HEK293 (cell line): ENCODE data around the gene DPY19L2.
"Not testable (repeated sequence)": the region's sequence is repeated elsewhere in the genome, so short reads cannot be mapped to it uniquely, and the experiment has no call there.

ENCODE experiments used
- CTCF ChIA-PET: fragments of 350-600 bp; formaldehyde crosslinking; extraction: SDS; loops from one replicate; lab custom pipeline; 2021; ENCODE audit warnings: antibody characterized with exemption; lab: Yijun Ruan, JAX
- POLR2A ChIA-PET: fragments of 300-600 bp; formaldehyde crosslinking; extraction: SDS; loops from one replicate; lab custom pipeline; 2020; ENCODE audit warnings: antibody characterized with exemption, inconsistent platforms; lab: Yijun Ruan, JAX
- H3K27ac ChIP-seq: fragments of 200-500 bp; sonication (Bioruptor generic); 2 replicates; pipeline ENCODE4 v1.5.1; 2014; ENCODE audit warnings: low read depth, low read length, control low read depth, inconsistent platforms; ENCODE audit errors: extremely low read depth
- H3K36me3 ChIP-seq, 2 experiments: fragments of 200-500 bp in 1 of 2; sonication (Bioruptor generic) in 1 of 2; 1 replicate in 1 of 2; 2 replicates in 1 of 2; pipeline ENCODE4 v1.5.1; 2014 to 2017; ENCODE audit warnings: inconsistent platforms in 2 of 2, low read length in 2 of 2; ENCODE audit not compliant: control insufficient read depth in 2 of 2, insufficient read depth in 1 of 2
- H3K4me1 ChIP-seq: fragments of 200-500 bp; sonication (Bioruptor generic); 2 replicates; pipeline ENCODE4 v1.5.1; 2014; ENCODE audit warnings: mild to moderate bottlenecking, low read length, inconsistent platforms; ENCODE audit not compliant: control insufficient read depth, insufficient read depth
- H3K4me3 ChIP-seq: 2 replicates; pipeline ENCODE4 v1.5.1; 2011; ENCODE audit warnings: low read depth, mild to moderate bottlenecking, control low read depth, low read length, moderate library complexity
- H3K9me3 ChIP-seq: fragments of 200-500 bp; sonication (Bioruptor generic); 2 replicates; pipeline ENCODE4 v1.5.1; 2014; ENCODE audit warnings: low read depth, low read length, inconsistent platforms; ENCODE audit not compliant: control insufficient read depth, insufficient read depth
- PRDM10 ChIP-seq: fragments of 450-650 bp; formaldehyde crosslinking; IDR thresholded peaks from 2 replicates; pipeline ENCODE4 v1.5.1; 2016; ENCODE audit warnings: missing biosample characterization, missing genetic modification characterization

Gene DPY19L2

GRCh38 chr12:63686623-63687022, 18.3 kb upstream of the DPY19L2 start:
- H3K9me3 ChIP-seq, H3K4me3 ChIP-seq, H3K4me1 ChIP-seq, H3K36me3 ChIP-seq, CTCF ChIA-PET, H3K27ac ChIP-seq, POLR2A ChIA-PET: not testable (repeated sequence)

DNA sequence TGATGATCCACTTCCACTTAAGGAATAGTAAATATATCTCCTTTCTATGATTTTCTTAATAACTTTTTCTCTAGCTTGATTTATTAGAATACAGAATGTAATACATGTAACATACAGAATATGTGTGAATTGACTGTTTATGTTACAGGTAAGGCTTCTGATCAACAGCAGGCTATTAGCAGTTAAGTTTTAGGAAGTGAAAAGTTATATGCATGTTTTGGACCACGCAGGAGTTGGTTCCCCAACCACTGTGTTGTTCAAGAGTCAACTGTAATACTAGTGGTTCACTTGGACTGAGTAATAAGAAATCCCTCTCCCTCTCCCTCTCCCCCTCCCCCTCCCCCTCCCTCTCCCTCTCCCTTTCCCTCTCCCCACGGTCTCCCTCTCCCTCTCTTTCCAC, 17.5 kb upstream of the DPY19L2 start:
- H3K9me3 ChIP-seq, CTCF ChIA-PET, H3K36me3 ChIP-seq, H3K27ac ChIP-seq, H3K4me3 ChIP-seq, H3K4me1 ChIP-seq, POLR2A ChIA-PET: not testable (repeated sequence)

DNA sequence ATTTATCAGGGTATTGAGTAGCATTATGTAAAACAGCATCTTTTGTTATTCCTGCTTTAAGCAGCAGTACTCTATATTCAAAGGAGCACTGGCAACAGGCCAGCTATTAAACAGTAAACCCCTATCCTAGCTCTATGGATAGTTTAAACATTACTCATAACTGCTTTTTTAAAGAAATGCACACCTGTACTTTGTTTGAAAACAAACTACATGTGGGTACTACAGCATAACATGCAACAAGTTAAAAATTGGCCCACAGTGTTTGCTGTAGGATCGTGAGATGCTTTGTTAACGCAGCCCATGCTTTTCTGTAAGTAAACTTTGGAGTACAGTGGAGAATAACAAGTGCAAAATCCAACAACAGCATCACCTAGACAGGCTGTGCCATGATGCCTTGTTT, 14.3 kb upstream of the DPY19L2 start:
- H3K27ac ChIP-seq, H3K36me3 ChIP-seq, CTCF ChIA-PET, H3K4me3 ChIP-seq, H3K4me1 ChIP-seq, H3K9me3 ChIP-seq, POLR2A ChIA-PET: not testable (repeated sequence)

DNA sequence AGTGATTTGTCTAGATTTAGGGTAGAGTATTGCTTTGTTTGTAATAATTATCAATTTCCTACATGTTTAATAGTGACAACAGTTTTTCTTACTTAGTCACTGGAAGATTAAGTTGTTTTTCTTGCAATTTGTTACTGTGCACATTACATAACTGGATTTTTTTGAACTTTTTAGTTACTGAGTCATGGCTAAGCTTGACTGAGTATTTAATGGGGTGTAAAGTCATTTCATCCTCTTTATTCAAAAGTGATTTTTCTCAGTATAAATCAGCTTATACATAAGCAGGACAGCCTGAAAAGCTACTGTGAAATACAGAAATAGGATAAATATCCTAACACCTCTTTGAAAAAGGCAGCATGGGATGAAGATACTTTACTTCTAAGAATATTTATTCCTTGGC, 12.5 kb upstream of the DPY19L2 start:
- POLR2A ChIA-PET, H3K9me3 ChIP-seq, H3K27ac ChIP-seq, H3K36me3 ChIP-seq, CTCF ChIA-PET, H3K4me3 ChIP-seq, H3K4me1 ChIP-seq: not testable (repeated sequence)

- H3K9me3 ChIP-seq, H3K27ac ChIP-seq, POLR2A ChIA-PET, H3K4me3 ChIP-seq, H3K4me1 ChIP-seq, H3K36me3 ChIP-seq, CTCF ChIA-PET: not testable (repeated sequence)
Observed at GRCh38 chr12:63672550-63672949, 4.3 kb upstream of the DPY19L2 start.

DNA sequence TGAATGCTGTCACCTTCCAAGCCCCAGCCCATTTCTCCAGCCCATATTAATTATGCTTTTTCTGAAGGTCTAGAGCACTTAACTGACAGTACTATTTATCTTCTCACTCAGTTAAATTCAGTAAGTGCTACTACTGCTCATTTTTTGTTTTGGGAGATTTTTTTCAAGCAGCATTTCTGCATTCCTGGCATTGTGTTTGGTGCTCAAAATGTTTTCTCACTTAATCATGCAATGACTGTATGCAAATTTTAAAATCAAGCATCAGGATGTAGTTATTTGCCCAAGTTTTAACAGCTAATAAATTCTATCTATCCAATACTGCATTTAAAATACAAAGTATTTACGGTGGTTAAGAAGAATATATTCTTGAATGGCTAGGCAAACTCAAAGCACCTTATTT, 1.6 kb upstream of the DPY19L2 start:
- POLR2A ChIA-PET, result not testable (repeated sequence)

DNA sequence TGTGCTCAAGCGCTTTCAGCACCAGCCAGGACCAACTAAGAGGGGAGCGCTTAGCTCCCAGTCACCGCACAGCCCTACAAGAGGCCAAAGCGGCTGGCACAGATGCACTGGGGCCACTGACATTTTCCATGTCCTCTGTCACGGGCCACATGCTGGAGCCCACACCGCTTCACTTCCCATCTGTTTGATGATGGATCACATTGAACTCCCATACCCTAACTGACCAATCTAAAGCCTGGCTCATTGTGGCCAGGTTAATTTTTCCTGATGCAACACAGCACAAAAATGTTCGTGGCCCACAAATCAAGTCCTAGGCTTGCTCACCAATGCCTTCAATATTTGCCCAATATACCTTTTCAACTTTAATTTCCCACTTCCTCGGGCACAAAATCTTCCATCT, 1.1 kb upstream of the DPY19L2 start:
- H3K9me3 ChIP-seq, H3K36me3 ChIP-seq, H3K4me3 ChIP-seq, H3K4me1 ChIP-seq, H3K27ac ChIP-seq, POLR2A ChIA-PET: not testable (repeated sequence)
- TF ChIP-seq PRDM10 (tag by site-specific recombination), result peak; percentile 64
- CTCF ChIA-PET, result interaction anchor here (1.2 kb wide), 1 partner anchor 250 kb away, joined by 6 read pairs; no protein-coding TSS in a partner anchor

More for the DNA sequence above, 1.6 kb upstream of the DPY19L2 start:
- CTCF ChIA-PET, result interaction anchor here (0.7 kb wide), 2 partner anchors 144 to 150 kb away, joined by 3 to 5 read pairs; no protein-coding TSS in a partner anchor
- H3K4me1 ChIP-seq, H3K27ac ChIP-seq, H3K4me3 ChIP-seq, H3K9me3 ChIP-seq, H3K36me3 ChIP-seq: not testable (repeated sequence)
